DMS114 treated with DMSO at 0.1 percent for 48 hours (cell line): ENCODE data around the gene TMEM179.

Experiments
- DNase-seq: peaks from one replicate; lab custom pipeline; 2025; ENCODE audit not compliant: unreplicated experiment; lab: John Stamatoyannopoulos, UW

The TMEM179 gene

DNA sequence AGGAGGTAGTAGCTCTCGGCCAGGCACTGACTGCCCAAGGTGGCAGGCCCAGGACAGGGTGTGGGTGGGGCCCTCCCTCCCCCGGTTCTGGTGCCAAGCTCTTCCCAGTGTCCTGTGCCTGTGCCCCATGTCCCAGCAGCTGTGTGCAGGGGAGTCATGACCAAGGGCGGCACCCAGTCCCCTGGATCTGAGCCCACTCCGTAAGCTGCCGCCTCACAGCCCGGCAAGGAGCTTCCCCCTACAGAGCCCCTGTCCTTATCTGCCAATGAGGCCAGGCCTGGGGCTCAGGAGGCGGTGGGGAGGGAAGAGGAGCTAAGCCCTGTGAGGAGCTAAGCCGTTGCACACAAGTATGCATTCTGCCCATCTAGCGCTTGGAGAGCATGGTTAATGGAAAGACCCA, 30.6 kb downstream of the TMEM179 start:
- DNase-seq, result no peak

DNA sequence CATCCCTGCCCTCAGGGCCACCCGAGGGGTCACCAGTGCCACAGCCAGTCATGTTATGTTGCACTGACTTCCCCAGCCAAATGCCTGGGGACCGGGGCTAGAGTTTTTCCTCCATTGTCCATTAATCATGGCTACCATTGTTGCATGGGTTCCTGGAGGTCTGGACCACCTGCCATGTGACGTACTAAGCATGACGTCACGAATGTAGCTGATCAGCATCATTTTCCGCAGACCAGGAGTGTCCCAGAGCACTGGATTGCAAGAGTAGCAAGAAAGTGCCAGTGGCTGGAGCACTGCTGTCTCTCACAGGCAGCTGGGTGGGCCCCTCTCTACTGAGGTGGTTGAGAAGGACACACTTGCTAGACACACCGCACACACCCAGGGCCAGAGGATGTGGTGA, 31.9 kb downstream of the TMEM179 start:
- DNase-seq, result no peak

DNA sequence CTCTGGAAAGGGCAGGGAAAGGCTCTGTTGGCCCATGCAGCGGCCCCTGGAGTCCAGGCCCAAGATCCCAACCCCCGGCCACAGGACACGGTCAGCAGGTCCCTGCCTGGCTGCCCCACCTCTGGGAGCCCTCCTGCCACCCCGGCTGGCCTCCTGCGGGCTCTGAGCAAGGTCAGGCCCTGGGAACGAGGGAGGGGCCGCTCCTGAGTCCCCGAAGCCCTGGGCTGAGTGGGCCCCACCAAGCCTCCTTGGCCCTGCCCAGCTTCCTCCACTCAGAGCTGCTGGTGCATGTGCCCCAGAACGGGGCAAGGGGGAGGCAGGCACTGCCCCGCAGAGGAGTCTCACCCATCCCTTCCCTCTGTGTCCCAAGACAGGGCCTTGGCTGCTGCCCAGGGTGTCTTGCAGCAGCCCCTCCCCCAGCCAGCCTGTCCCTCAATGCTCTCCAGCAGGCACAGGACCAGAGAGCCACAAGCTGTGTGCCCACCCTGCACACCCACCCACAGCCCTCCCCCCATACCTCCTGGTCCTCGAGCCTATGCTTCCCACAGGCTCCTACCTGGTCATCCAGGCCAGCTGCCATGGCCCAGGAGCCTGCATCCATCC, 32.4 kb downstream of the TMEM179 start:
- DNase-seq, result no peak

DNA sequence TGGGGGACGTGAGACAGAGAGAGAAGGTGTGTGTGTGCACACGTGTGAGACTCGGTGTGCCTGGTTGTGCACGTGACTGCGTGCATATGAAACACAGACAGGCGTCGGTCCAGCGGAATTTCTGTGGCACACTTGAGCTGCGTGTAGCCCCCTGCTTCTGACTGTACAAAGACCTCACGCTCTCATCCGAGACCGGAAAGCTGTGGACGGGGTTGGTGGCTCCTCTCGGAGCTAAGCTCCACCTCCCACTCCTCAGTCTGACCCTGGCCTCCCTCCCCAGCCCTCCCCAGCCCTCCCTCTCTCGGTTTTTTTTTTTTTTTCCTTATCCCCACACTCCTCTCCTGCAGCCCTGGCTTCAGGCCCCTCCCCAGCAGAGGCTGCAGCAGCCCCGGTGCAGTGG, 33.3 kb downstream of the TMEM179 start:
- DNase-seq, result no peak

DNA sequence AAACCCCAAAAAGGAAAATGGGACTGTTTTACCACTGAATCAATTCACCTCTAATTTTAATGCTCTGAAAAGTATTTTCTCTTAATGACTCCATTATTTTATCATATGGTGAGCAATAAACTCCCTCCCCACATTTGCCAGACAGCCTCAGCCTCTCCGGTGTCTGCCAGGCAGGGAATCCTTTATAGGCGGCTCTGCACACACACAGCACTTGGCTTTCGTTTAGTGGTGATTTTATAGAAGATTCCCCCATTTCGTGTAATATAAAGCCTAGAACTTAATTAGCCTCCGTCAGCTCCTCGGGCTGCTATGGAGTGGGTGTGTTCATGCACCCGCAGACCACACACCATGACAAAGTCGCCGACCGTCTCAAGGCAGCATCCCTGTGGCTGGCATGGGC, 35.1 kb downstream of the TMEM179 start:
- DNase-seq, result no peak

DNA sequence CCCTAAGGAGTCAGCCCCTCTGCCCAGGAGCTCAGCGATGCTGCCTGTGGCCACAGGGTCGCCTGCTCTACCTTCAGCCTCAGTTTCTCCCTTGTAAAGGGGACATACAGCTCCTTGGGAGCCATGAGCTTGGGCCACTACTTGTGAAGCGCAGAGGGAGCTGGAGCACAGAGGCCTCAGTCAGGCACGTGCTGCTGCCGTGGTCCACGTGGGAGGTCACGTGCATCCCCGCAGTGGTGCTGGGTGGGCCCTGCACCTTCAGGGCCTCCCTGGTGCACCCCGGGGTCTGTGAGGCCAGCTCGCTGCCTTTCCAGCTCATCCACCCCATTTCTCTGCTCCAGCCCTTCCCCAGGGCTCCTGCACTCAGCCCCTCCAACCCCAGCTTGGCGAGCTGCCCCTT, 36.0 kb downstream of the TMEM179 start:
- DNase-seq, result no peak

DNA sequence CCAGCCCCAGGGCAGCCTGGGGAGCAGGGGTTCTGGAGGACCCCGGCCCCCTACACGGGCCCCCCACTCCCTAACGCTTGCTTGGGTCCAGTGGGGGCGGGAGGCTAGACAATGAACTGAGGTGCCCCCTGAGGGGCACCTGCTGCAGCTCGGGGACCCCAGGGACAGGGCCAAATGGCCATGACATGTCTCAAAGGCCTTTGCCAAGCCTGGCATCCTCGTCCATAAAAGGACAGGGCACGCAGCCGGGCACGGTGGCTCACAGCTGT, 36.7 kb downstream of the TMEM179 start:
- no peak for DNase-seq

DNA sequence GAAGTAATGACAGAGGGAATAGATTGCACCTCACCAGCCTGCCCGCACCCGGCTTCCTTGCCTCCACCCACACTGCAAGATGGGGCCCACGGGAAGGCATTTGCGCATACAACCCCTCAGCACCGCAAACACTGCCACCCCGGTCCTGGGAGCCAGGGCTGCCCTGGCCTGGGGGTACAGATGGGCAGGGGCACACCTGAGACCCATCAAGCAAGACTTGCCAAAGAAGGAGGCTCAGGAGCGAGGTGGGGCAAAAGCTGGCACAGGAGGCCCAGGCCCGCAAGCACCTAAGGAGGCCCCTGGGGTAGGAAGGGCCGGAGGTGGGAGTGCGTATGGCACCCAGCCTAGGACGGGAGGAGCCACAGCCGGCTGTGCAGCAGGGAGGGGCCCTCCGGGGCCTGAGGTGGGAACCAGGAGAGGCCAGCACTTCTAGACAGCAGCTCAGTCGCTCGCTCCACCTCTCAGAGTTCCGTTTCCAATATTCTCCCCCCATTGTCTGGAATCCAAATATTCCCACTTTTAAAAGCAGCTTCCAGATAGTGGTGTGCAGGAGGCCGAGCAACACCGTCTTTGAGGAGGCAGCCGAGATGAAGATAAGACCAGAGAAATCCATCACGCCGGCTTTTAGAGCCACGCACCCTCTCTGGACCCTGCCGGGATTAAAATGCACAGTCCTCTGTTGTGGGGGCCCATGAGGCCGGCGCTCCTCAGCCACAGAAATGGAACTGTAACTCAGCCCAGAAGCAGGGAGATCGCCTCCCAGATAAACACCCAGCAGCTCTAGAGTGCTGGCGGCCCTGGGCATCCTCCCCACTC, 37.2 kb downstream of the TMEM179 start:
- no peak for DNase-seq

DNA sequence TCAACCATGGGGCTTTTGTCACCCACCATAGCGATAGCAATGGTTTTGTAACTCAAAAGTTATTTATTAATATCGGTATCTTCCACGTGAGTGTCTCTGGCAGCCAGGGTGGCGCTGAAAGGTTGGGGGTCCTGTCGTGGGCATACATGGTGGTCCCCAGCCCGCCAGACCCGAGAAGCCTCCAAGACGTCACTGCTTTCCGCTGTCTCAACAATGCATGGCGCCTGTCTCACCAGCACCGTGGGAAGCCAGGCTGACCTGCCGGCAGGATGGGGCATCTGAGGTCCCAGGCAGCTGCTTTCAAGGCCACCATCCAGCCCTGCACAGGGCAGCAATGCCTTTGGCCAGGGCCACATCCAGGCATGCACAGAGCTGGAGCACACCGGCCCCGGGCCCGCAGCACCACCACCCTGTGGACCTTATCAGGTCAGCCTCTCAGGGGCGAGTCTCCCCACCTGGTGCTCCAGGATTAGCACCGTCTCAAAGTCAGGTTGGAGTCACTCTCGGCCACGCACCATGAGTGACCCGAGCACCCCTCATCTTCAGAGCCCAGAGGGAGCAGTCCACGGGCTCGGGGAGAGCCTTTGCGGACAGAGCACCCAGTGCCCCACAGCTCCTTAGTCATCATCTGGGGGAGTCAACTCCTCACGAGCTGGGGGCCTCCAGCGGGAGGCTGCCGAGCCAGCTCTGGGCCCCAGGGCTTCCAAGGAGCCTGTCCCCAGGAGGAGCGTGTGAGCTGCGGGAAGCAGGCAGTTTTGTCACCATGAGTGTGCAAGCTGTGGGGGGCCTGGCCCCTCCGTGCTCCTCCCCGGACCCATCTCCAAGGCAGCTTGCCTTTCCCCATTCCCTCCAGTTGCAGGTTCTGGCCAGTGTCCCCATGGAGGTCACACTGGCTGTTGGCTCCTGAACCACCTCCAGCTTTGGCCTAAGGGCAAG, 39.6 kb downstream of the TMEM179 start:
- no peak for DNase-seq

DNA sequence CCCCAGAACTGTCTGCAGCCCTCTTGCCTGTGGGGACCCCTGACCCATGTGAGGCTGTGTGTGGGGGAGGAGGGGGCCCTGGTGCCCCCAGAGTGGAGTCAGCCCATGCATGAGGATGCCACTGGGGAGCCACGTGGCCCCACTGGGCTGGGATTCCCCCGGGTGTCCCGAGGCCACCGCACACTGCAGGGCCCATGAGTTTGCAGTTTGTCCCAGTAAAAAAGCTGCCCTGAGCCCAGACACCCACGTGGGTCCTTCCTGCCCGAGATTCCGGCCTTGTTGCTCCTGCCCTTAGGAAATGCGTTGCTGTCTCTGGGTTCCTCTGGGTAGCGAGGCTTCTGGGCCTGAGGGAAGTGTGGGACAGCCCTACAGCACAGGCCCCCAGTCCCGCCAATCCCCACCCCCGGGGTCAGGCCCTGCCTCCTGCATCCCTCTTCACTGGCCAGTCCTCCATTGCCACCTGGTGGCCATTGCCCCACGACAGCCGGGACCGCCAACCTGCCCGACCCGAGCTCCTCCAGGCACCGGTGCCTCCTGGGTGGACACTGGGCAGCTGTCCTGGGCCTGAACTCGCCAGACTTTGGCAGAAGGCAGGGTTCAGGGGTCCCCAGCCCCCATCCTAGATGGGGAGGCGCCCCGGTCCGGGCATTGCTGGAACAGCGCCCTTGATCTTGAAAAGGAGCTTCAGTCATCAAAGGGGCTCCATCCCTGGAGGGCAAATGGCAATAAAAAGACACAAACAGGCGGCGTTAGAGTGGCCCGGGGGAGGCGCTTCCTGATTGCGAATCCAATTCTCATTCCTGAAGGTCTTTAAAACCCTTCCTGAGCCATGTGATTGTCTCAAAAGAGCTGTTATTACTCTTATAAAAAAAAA, 40.6 kb downstream of the TMEM179 start:
- DNase-seq, result peak; percentile 8

DNA sequence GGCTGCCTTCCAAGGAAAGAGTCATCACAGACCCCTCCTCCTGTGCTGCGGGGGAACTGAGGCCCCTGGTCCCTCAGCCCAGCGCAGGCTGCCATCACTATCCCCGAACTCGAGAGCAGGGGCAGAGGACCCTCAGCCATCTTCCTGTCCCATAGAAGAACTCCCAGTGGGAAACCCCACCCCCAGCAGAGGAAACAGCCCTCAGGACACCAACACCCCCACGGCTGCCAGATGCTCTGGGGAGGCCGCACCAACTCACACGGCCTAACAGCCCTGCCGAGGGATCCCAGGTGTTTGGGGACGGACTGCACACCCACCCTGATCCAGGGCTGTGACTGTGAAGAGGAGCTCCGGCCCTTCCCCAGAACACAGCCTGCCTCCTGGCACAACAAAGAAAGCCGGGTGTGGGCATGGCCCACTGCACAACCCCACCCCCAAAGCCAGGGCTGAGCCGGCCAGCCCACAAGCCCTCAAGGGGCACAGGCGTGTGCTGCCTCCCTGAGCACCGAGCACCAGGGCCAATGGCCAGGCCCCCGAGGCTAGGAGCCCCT, 41.3 kb downstream of the TMEM179 start:
- no peak for DNase-seq

DNA sequence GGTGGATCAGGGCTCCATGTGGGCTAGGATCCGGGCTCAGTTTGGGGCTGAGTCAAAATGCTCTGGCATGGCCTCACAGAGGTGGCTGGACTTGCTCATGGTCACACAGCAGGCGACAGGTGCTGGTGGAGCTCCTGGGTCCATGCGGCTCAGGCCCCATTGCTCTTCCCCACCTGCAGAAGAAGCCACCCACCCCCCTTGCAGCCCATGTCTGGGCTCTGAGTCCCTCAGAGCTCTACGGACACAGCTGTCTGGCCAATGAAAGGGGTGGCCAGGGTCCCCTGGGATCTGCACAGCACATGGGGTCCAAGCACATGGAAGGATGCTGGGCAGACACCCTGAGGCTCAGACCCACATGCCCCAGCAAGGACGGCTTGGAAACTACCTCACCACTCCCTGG, 42.0 kb downstream of the TMEM179 start:
- DNase-seq, result no peak

DNA sequence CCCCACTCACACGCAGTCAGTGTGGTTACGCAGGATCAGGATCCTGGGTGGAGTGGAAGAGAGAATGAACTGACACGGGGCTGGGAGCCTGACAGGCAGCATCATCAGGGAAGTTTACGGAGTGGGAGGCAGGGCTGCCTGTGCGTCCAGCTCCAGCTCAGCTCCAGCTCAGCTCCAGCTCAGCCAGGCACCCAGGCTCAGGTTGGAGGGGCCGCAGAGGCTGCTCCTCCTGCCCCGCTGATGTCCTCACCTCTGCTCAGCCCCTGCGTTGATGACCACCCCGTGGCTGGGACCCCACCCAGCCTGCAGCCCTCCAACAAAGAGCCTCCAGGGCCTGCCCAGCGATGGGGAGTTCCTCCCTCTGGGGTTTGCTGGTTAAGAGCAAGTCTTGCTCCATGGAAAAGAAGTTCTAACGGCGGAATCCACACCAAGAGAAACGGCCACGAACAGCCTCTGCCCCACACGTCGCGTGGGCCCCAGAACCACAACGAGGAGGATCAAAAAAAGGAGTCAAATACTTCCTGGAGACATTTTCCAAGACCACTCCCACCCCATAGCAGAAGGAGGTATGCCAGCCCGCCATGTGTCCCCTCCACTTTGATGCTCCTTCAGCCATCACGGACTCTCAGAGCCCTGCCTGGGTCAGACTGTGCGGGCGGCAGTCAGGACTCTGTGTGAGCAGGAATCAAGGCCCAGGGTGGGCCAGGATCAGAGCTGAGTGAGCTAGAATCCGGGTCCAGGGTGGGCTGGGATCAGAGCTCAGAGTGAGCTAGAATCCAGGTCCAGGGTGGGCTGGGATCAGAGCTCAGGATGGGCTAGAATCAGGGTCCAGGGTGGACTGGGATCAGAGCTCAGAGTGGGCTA, 42.7 kb downstream of the TMEM179 start:
- no peak for DNase-seq

DNA sequence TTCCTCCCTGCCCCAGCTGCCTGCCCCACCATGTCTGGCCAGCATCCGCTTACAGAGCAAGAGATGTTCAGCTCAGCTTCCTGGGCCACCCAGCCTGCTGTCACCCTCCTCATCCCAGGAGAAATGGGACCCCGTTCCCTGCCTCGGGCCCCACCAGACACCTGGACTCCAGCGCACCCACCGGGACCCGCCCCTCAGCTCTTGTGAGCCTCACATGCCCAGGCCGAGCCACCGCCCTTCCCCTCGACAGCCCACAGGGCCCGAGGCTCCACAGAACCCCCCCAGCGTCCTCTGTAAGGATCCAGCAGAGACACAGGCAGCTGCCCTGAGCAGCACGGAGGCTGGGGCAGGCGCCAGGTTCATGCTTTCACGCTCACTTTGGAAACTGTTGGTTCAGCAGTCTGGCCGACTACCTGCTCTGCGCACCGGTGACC, 43.4 kb downstream of the TMEM179 start:
- DNase-seq, result no peak

DNA sequence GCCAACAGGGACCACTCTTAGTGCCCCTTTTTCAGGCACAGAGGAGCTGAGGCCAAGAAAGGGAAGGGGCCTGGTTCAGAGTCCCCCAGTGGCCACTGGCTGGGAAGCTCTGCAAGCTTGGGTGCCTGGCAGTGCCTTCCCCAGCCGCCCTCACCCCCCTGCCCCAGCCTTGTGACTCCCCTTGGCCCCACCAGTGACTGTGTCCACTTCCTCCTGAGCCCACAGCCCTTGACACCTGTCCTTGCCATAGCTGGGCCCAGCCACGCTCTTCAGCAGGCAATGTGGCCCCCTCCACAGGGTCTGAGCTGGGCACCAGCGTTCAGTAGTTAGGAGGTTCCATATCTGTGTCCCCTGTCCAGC, 44.0 kb downstream of the TMEM179 start:
- DNase-seq, result no peak

DNA sequence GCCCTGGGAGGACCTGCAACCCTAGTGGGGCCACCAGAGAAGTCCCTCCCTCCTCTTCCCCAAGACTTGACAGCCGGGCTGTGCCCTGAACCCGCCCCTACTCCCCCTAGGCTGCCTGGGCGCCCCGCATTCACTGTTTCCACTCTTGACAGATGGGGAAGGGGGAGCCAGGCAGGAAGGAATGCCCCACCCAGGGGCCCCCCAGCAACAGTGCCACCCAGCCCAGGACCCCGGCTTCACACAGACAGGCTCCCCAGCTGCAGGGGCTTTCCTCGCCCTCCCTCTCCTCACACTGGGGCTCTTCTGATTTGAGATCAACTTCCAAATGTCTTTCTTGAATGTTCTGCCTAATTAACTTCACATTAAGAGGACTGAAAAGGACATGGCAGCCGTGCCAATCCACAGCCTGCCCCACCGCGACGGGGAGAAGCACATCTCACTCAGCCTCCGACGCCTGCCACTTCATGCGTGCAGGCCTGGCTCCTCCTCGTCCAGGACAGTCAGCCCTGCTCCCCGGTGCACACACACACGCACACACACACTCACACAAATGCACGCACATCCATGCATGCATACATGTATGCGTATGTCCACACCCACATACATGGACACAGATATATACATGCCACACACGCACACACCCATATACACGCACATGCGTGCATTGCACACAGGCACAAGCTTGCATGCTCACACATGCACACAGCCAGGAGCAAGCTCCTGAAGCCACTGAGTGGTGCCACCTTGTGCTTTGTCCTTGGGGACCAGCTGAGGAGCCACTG, 44.6 kb downstream of the TMEM179 start:
- no peak for DNase-seq

DNA sequence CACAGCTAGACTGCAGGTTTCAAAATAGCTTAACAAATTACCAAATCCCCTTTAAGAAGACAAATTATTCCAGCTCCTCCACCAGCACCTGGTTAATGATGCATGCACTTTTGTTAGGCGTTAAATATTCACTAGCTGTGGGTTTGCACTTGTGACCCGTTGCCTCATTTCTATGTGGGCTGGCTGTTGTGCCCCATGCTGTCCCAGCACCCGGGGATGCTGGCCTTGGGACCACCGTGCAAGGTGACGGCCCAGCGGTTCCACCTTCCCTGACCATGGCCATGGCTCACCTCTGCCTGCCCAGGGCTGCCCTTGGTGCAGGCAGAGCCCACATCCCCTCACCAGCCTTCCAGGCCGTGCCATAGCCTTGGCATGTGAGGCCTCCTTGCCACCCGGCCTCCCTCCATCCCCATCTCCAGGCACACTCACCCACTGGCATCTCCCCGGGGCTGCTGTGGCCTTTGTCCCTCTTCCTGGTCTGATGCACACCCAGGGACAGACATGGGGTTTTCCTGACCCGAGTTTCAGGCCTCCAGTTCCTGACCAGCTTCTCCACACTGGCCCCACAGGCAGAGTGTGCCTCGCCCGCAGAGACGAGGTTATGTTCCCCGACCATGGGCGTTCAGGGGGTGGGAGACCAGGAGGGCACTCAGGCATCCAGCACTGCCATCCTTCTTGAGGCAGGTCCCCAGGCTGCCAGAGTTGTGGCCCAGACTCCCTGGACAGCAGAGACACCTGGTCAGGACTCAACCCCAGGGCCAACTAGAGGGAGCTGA, 45.4 kb downstream of the TMEM179 start:
- DNase-seq, result no peak
